OCI-LY1 (cell line): ENCODE measurements around the gene PRKCB.

Source experiments
- H2AFZ ChIP-seq: fragments of 200-600 bp; sonication (generic), shearing (Covaris generic); 2 replicates; pipeline ENCODE4 v1.6.0; 2014; ENCODE audit warnings: antibody characterized with exemption, mild to moderate bottlenecking, low read length
- H3F3A ChIP-seq: fragments of 200-600 bp; sonication (generic), shearing (Covaris generic); 2 replicates; pipeline ENCODE4 v1.6.0; 2014; ENCODE audit warnings: mild to moderate bottlenecking, antibody characterized with exemption, low read length, moderate library complexity; ENCODE audit not compliant: insufficient read depth
- H3K27ac ChIP-seq: fragments of 200-600 bp; sonication (generic); 2 replicates; pipeline ENCODE4 v1.5.1; 2014; ENCODE audit warnings: low read length, mixed run types, mild to moderate bottlenecking, low read depth; ENCODE audit not compliant: poor library complexity, severe bottlenecking
- H3K27me3 ChIP-seq: fragments of 200-600 bp; sonication (generic); 2 replicates; pipeline ENCODE4 v1.6.0; 2014; ENCODE audit warnings: antibody characterized with exemption, mild to moderate bottlenecking, low read length, moderate library complexity; ENCODE audit not compliant: insufficient read depth
- H3K36me3 ChIP-seq: fragments of 200-600 bp; sonication (generic); 2 replicates; pipeline ENCODE4 v1.6.1; 2014; ENCODE audit warnings: mild to moderate bottlenecking, antibody characterized with exemption, low read length, moderate library complexity, mixed read lengths; ENCODE audit not compliant: insufficient read depth
- H3K4me1 ChIP-seq: fragments of 200-600 bp; sonication (generic); 2 replicates; pipeline ENCODE4 v1.5.1; 2014; ENCODE audit warnings: mild to moderate bottlenecking, low read length, moderate library complexity; ENCODE audit not compliant: insufficient read depth, severe bottlenecking
- H3K4me2 ChIP-seq: fragments of 200-600 bp; sonication (generic), shearing (Covaris generic); 2 replicates; pipeline ENCODE4 v1.6.1; 2014; ENCODE audit warnings: low read length
- H3K4me3 ChIP-seq: fragments of 200-600 bp; sonication (generic); 2 replicates; pipeline ENCODE4 v1.5.1; 2014; ENCODE audit warnings: low read length, low read depth, mild to moderate bottlenecking, mixed read lengths; ENCODE audit not compliant: poor library complexity, severe bottlenecking
- H3K79me2 ChIP-seq: fragments of 200-600 bp; shearing (Covaris generic); 2 replicates; pipeline ENCODE4 v1.6.1; 2016; ENCODE audit warnings: mixed run types, low read length, mixed read lengths; ENCODE audit not compliant: insufficient read depth
- H3K9ac ChIP-seq: fragments of 200-600 bp; sonication (generic), shearing (Covaris generic); 2 replicates; pipeline ENCODE4 v1.6.1; 2014; ENCODE audit warnings: mild to moderate bottlenecking, low read length, mixed read lengths
- H3K9me2 ChIP-seq: fragments of 200-600 bp; sonication (generic), shearing (Covaris generic); 2 replicates; pipeline ENCODE4 v1.6.1; 2014; ENCODE audit warnings: low read depth, mild to moderate bottlenecking, low read length, mixed read lengths
- H3K9me3 ChIP-seq: fragments of 200-600 bp; shearing (Covaris generic); 2 replicates; pipeline ENCODE4 v1.6.1; 2014; ENCODE audit warnings: low read length, mixed read lengths
- H4K20me1 ChIP-seq: fragments of 200-600 bp; sonication (generic), shearing (Covaris generic); 2 replicates; pipeline ENCODE4 v1.6.0; 2016; ENCODE audit warnings: mild to moderate bottlenecking, low read length; ENCODE audit not compliant: insufficient read depth
- EZH2 ChIP-seq: fragments of 200-600 bp; sonication (generic), shearing (Covaris generic); IDR thresholded peaks from 2 replicates; pipeline ENCODE4 v1.8.0; 2017; ENCODE audit warnings: borderline replicate concordance, mixed run types, mild to moderate bottlenecking, antibody characterized with exemption, low read length, moderate library complexity, mixed read lengths
- TF ChIP-seq, protein P1 (sequence below): fragments of 200-600 bp; sonication (generic), shearing (Covaris generic); IDR thresholded peaks from 2 replicates; pipeline ENCODE4 v1.5.1; 2017; ENCODE audit warnings: mild to moderate bottlenecking, antibody characterized with exemption, low read length, moderate library complexity, mixed read lengths

PRKCB gene

GRCh38 chr16:24118126-24118821 is 282.5 kb downstream of the PRKCB start:
- Histone ChIP-seq H3K4me2 (no peak overlapping the region), H3K27me3 (no peaks in the 10 kb centered on the region), H3K9ac (no peak overlapping the region), H3F3A (no peaks in the 10 kb centered on the region), H3K27ac (no peak overlapping the region), H3K9me2 (no peaks in the 10 kb centered on the region), H3K9me3 (no peaks in the 10 kb centered on the region), H3K4me3 (no peak overlapping the region), H3K4me1 (no peaks in the 10 kb centered on the region), H4K20me1 (no peaks in the 10 kb centered on the region), H3K79me2 (no peaks in the 10 kb centered on the region), H3K36me3 (no peaks in the 10 kb centered on the region), H2AFZ (no peak overlapping the region)
- TF ChIP-seq, protein P1, sequence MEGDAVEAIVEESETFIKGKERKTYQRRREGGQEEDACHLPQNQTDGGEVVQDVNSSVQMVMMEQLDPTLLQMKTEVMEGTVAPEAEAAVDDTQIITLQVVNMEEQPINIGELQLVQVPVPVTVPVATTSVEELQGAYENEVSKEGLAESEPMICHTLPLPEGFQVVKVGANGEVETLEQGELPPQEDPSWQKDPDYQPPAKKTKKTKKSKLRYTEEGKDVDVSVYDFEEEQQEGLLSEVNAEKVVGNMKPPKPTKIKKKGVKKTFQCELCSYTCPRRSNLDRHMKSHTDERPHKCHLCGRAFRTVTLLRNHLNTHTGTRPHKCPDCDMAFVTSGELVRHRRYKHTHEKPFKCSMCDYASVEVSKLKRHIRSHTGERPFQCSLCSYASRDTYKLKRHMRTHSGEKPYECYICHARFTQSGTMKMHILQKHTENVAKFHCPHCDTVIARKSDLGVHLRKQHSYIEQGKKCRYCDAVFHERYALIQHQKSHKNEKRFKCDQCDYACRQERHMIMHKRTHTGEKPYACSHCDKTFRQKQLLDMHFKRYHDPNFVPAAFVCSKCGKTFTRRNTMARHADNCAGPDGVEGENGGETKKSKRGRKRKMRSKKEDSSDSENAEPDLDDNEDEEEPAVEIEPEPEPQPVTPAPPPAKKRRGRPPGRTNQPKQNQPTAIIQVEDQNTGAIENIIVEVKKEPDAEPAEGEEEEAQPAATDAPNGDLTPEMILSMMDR, result no peak
- TF ChIP-seq EZH2, result no peak

DNA sequence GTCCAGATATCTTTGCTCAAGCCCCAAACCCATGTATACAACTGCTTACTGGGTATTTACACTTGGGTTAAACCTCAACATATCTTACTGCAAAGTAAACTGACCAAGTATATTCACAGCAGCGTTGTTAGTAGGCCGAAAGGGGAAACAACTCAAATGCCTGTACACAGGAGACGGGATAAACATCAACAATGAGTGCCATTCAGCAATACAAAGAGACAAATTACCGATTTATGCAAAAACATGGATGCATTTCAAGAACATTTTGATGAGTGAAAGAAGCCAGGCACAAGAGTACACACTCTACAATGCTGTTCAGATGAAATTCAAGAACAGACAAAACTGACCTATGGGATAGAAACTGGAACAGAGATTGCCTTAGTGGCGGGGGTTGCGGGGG is 284.0 kb downstream of the PRKCB start:
- no peak overlapping the region for H3K4me3 ChIP-seq
- no peaks in the 10 kb centered on the region for H3K9me3 ChIP-seq
- no peaks in the 10 kb centered on the region for H3K27me3 ChIP-seq
- no peaks in the 10 kb centered on the region for H4K20me1 ChIP-seq
- H3K4me2 ChIP-seq, result no peak overlapping the region
- TF ChIP-seq, protein P1, result no peak
- no peak for TF ChIP-seq EZH2
- no peaks in the 10 kb centered on the region for H3K79me2 ChIP-seq
- no peak overlapping the region for H2AFZ ChIP-seq
- H3K27ac ChIP-seq, result no peak overlapping the region
- no peaks in the 10 kb centered on the region for H3K36me3 ChIP-seq
- H3K9ac ChIP-seq, result no peak overlapping the region
- no peaks in the 10 kb centered on the region for H3F3A ChIP-seq
- no peaks in the 10 kb centered on the region for H3K4me1 ChIP-seq
- H3K9me2 ChIP-seq, result no peaks in the 10 kb centered on the region

- Histone ChIP-seq H4K20me1 (no peaks in the 10 kb centered on the region), H3K4me3 (no peak overlapping the region), H3K4me1 (no peaks in the 10 kb centered on the region), H3K9me2 (no peaks in the 10 kb centered on the region), H3F3A (no peaks in the 10 kb centered on the region), H3K4me2 (no peak overlapping the region), H3K36me3 (no peaks in the 10 kb centered on the region), H3K9me3 (no peaks in the 10 kb centered on the region), H2AFZ (no peak overlapping the region), H3K27me3 (no peaks in the 10 kb centered on the region), H3K9ac (no peak overlapping the region), H3K79me2 (no peaks in the 10 kb centered on the region), H3K27ac (no peak overlapping the region)
- TF ChIP-seq, protein P1, result no peak
- TF ChIP-seq EZH2, result no peak
Measured at GRCh38 chr16:24123275-24123674, 287.5 kb downstream of the PRKCB start.
